Stomach (tissue), 9 donors: ENCODE results near the gene BAZ1A. TPM values are rescaled to one million over a fixed set of nuclear protein-coding genes. Genes with fewer than 3 reads are reported as not detected.

ENCODE experiments used
- DNase-seq, 2 donors: peaks; one replicate each; pipeline versions ENCODE4 v3.0.0 to v3.0.0-alpha.2; 2013 to 2019
- H3K27ac ChIP-seq, 5 donors: fragments of 200-600 bp in 4 of 5; sonication (generic) in 4 of 5; one replicate each; pipeline ENCODE4 v1.5.1; 2013 to 2019; ENCODE audit warnings: mild to moderate bottlenecking in 1 of 5, moderate library complexity in 1 of 5
- H3K27me3 ChIP-seq, 3 donors: fragments of 200-600 bp; sonication (generic); one replicate each; pipeline ENCODE4 v1.5.1; 2017 to 2019; ENCODE audit warnings: mixed run types in 1 of 3
- H3K36me3 ChIP-seq, 4 donors: fragments of 200-600 bp; sonication (generic); 1 replicate in 3 of 4; 2 replicates in 1 of 4; pipeline ENCODE4 v1.5.1; 2016 to 2019
- H3K4me1 ChIP-seq, 4 donors: fragments of 200-600 bp; sonication (generic); one replicate each; pipeline ENCODE4 v1.5.1; 2016 to 2019
- H3K4me3 ChIP-seq, 4 donors: fragments of 200-600 bp; sonication (generic) in 3 of 4; one replicate each; pipeline ENCODE4 v1.5.1; 2016 to 2019; ENCODE audit warnings: mild to moderate bottlenecking in 1 of 4
- H3K9me3 ChIP-seq, 4 donors: fragments of 200-600 bp; sonication (generic); one replicate each; pipeline ENCODE4 v1.5.1; 2016 to 2019
- CTCF ChIP-seq, 7 experiments: fragments of 450-650 bp in 4 of 7; fragments of 200-600 bp in 3 of 7; sonication (generic) in 3 of 7; IDR thresholded peaks; one replicate each; pipeline ENCODE4 v1.5.1; 2016 to 2019; ENCODE audit warnings: antibody characterized with exemption in 7 of 7, control low read depth in 2 of 7, mild to moderate bottlenecking in 1 of 7
- EP300 ChIP-seq: sonication (generic); formaldehyde crosslinking; IDR thresholded peaks from one replicate; pipeline ENCODE4 v1.6.1; 2017; ENCODE audit warnings: antibody characterized with exemption
- POLR2A ChIP-seq, 4 donors: fragments of 450-650 bp; IDR thresholded peaks; one replicate each; pipeline ENCODE4 v1.6.1; 2016; ENCODE audit warnings: antibody characterized with exemption in 4 of 4, control low read depth in 2 of 4, mild to moderate bottlenecking in 1 of 4, moderate library complexity in 1 of 4
- POLR2AphosphoS5 ChIP-seq, 3 donors: sonication (generic); formaldehyde crosslinking; IDR thresholded peaks; one replicate each; pipeline ENCODE4 v1.6.1; 2016; ENCODE audit warnings: antibody characterized with exemption in 3 of 3
- WGBS, 5 donors: extraction: QIAGEN DNeasy Blood & Tissue Kit in 3 of 5; methylation state at CpG; one replicate each; pipeline versions ENCODE4 v1.1.5 to v1.1.7; 2013 to 2018; 5-methylcytosine and 5-hydroxymethylcytosine counted together
- intact Hi-C: fragments of 100-400 bp; cut with DNase I; formaldehyde crosslinking; loops from one replicate; pipeline ENCODE4 v1.15.1; 2023; ENCODE audit warnings: low total_unique reads
- polyA plus RNA-seq, 3 donors: library from polyadenylated mRNA; stranded (reverse); fragments of 200-250 nt; gene quantifications; one replicate each; pipeline ENCODE4 v1.2.3, GENCODE V29; 2013
- total RNA-seq, 5 donors: library from RNA; depleted of rRNA; stranded (reverse); fragments of >200 nt; gene quantifications; one replicate each; pipeline versions ENCODE4 v1.1.0 to v1.2.3, GENCODE V29; 2014 to 2016
- donor health status: healthy with polysubstance abuse.
- donor health status: Bipolar disorder and iron deficiency.
- donor health status: healthy.

BAZ1A gene
- total and polyA plus RNA-seq, 8 donors = 13.3 to 110 (median 31.6) TPM

- intact Hi-C loops = no loop called here
- Histone ChIP-seq H3K27ac (no peak overlapping the region), H3K36me3 (no peaks in the 10 kb centered on the region), H3K27me3 (no peaks in the 10 kb centered on the region), H3K4me3 (no peak overlapping the region), H3K9me3 (no peaks in the 10 kb centered on the region), H3K4me1 (peaks cover 6 to 7% (median 7%) of the 10 kb centered on the region in 4 donors)
- WGBS, 5 donors = 76 to 89% (median 86%) methylated on average over 2 of the region's 2 CpGs
- TF ChIP-seq EP300 (no peak), POLR2A (IDR thresholded peaks at IDR 0.05) (no peak), CTCF (IDR thresholded peaks at IDR 0.05) (no peak), POLR2AphosphoS5 (IDR thresholded peaks at IDR 0.05) (no peak)
- DNase-seq = no peak
These were observed 154.0 kb downstream of the BAZ1A start for GRCh38 chr14:34721129-34721528.

- no peak for TF ChIP-seq POLR2A (IDR thresholded peaks at IDR 0.05)
- no peak for TF ChIP-seq POLR2AphosphoS5 (IDR thresholded peaks at IDR 0.05)
- Histone ChIP-seq H3K9me3 (no peaks in the 10 kb centered on the region), H3K27ac (no peak overlapping the region), H3K27me3 (no peaks in the 10 kb centered on the region), H3K4me3 (no peak overlapping the region), H3K36me3 (no peaks in the 10 kb centered on the region), H3K4me1 (peaks cover 6 to 17% (median 11%) of the 10 kb centered on the region in 4 donors)
- DNase-seq = no peak
- intact Hi-C loops = no loop called here
- WGBS, 5 donors = 38 to 61% (median 48%) methylated on average over 4 of the region's 4 CpGs
These were observed 156.3 kb downstream of the BAZ1A start for GRCh38 chr14:34718750-34719304.

GRCh38 chr14:34715127-34715863, 159.9 kb downstream of the BAZ1A start:
- TF ChIP-seq CTCF (IDR thresholded peaks at IDR 0.05) (no peak), POLR2A (IDR thresholded peaks at IDR 0.05) (no peak), POLR2AphosphoS5 (IDR thresholded peaks at IDR 0.05) (no peak), EP300 (no peak)
- intact Hi-C loops = no loop called here
- peak in 1 of 2 donors; percentile 22 for DNase-seq
- Histone ChIP-seq H3K4me1 (peaks cover 0 to 45% (median 34%) of the 10 kb centered on the region in 4 donors), H3K27ac (peak overlapping the region in 4 of 5 donors; percentile 96 to 99 (median 97)), H3K9me3 (no peaks in the 10 kb centered on the region), H3K4me3 (peak overlapping the region; percentile 74 to 99 (median 86)), H3K36me3 (peaks cover 0 to 9% (median 7%) of the 10 kb centered on the region in 4 donors), H3K27me3 (no peaks in the 10 kb centered on the region)
- WGBS, 5 donors = 33 to 47% (median 39%) methylated on average over 8 of the region's 8 CpGs

GRCh38 chr14:34714320-34715126, 160.6 kb downstream of the BAZ1A start, which contains the start of gene CFL2:
CFL2 (minus strand) TSS chr14:34714593; CDS start chr14:34714540, 53 bp downstream.
- peak within 1 kb of the TSS; percentile 87 to 99 (median 96) for H3K27ac ChIP-seq
- H3K4me1 ChIP-seq = peaks cover 0 to 52% (median 41%) of the 10 kb centered on the region in 4 donors
- H3K9me3 ChIP-seq = no peaks in the 10 kb centered on the region
- peak; percentile 79 to 95 for DNase-seq
- H3K4me3 ChIP-seq = peak within 1 kb of the TSS; percentile 74 to 99 (median 86)
- WGBS, 5 donors = 0 to 1% (median 1%) methylated on average over 10 to 76 of the region's 76 CpGs
- H3K36me3 ChIP-seq = peaks cover 0 to 9% (median 7%) of the 10 kb centered on the region in 4 donors
- intact Hi-C loops = no loop called here
- TF ChIP-seq CTCF (IDR thresholded peaks at IDR 0.05) (no peak), POLR2A (IDR thresholded peaks at IDR 0.05) (peak in 1 of 4 donors; percentile 54), POLR2AphosphoS5 (IDR thresholded peaks at IDR 0.05) (peak; percentile 67 to 83 (median 80)), EP300 (peak; percentile 26)
- no peaks in the 10 kb centered on the region for H3K27me3 ChIP-seq
